NT2/D1 (cell line): ENCODE data around the gene HSD17B2.

Experiments
- DNase-seq: peaks from one replicate; pipeline ENCODE4 v3.0.0-alpha.2; 2011; ENCODE audit warnings: low read depth, low spot score
- H3K27me3 ChIP-seq: 2 replicates; pipeline ENCODE4 v1.6.0; 2011; ENCODE audit warnings: mild to moderate bottlenecking; ENCODE audit not compliant: insufficient read length, insufficient read depth
- H3K36me3 ChIP-seq: 2 replicates; pipeline ENCODE4 v1.6.1; 2011; ENCODE audit warnings: mild to moderate bottlenecking, low read length, mixed read lengths; ENCODE audit not compliant: insufficient read depth, insufficient read length
- H3K4me1 ChIP-seq: 2 replicates; pipeline ENCODE4 v1.5.1; 2011; ENCODE audit not compliant: insufficient read depth, insufficient read length
- H3K4me3 ChIP-seq: 2 replicates; pipeline ENCODE4 v1.5.1; 2011; ENCODE audit warnings: low read depth; ENCODE audit not compliant: insufficient read length
- H3K9ac ChIP-seq: 2 replicates; pipeline ENCODE4 v1.6.0; 2011; ENCODE audit warnings: low read depth; ENCODE audit not compliant: insufficient read length
- H3K9me3 ChIP-seq: 2 replicates; pipeline ENCODE4 v1.5.1; 2011; ENCODE audit warnings: mild to moderate bottlenecking, low read length; ENCODE audit not compliant: insufficient read depth
- SUZ12 ChIP-seq: IDR thresholded peaks from 2 replicates; pipeline ENCODE4 v1.6.1; 2011; ENCODE audit not compliant: insufficient read length, insufficient read depth; ENCODE audit errors: extremely low read depth
- YY1 ChIP-seq: IDR thresholded peaks from 2 replicates; pipeline ENCODE4 v1.6.1; 2011; ENCODE audit not compliant: insufficient read length, insufficient read depth
- ZNF274 ChIP-seq: IDR thresholded peaks from 2 replicates; pipeline ENCODE4 v1.6.1; 2011; ENCODE audit warnings: mild to moderate bottlenecking, low read depth, low read length

Gene HSD17B2

DNA sequence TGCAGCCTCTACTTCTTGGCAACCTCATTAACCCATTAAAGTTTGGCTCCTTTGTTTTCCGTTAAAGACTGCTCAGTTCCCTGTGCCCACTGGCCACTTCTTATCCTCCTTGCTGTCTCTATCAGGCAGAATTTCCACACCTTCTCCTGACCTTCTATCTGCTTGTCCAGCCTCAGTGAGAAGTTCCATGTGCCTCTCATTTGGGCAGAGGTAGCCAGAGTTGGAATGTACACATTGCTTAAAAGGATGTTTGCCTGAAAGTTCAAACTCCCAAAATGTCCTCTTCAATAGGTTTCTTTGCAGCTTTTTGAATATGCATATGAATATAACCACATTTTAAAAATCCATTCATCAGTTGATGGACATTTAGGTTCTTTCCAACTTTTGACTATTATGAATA is 47.0 kb downstream of the HSD17B2 start:
- H3K4me1 ChIP-seq = no peaks in the 10 kb centered on the region
- no peak overlapping the region for H3K4me3 ChIP-seq
- H3K27me3 ChIP-seq = no peaks in the 10 kb centered on the region
- no peaks in the 10 kb centered on the region for H3K36me3 ChIP-seq
- TF ChIP-seq YY1 (no peak), ZNF274 (no peak), SUZ12 (no peak)
- H3K9ac ChIP-seq = no peak overlapping the region
- no peak for DNase-seq
- no peaks in the 10 kb centered on the region for H3K9me3 ChIP-seq

- no peaks in the 10 kb centered on the region for H3K27me3 ChIP-seq
- no peaks in the 10 kb centered on the region for H3K36me3 ChIP-seq
- no peaks in the 10 kb centered on the region for H3K9me3 ChIP-seq
- no peak overlapping the region for H3K9ac ChIP-seq
- no peak for DNase-seq
- H3K4me1 ChIP-seq = no peaks in the 10 kb centered on the region
- no peak overlapping the region for H3K4me3 ChIP-seq
- no peak for TF ChIP-seq YY1
- no peak for TF ChIP-seq SUZ12
Measured at GRCh38 chr16:82082543-82083244, 47.6 kb downstream of the HSD17B2 start.

DNA sequence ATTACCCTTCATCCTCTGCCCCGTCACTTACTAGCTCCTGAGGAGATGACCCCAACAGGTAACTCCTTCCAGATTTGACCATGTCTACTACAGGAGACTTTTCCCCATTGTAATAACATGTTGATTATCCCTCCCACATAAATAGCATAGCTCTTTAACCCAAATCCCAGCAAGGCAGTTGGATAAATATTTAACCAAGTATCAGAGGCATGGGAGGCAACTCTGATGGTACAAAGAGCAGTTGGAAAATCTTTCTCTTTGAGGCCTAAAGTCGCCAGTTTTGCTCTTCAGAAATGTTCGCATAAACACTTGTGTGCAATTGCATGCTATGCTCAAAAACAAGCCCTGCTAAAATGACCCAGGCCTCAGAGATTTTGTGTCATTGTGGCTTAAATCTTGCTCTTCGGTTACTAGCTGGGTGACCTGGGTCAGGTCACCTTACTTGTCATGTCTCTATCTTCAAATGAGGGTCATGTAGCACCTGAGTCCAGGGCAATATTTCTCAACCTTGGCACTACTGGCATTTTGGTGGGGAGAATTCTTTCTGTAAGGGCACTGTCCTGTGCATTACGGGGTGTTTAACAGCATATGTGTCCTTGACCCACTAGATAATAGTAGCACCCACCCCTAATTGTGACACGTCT is 48.8 kb downstream of the HSD17B2 start:
- DNase-seq = no peak
- no peaks in the 10 kb centered on the region for H3K27me3 ChIP-seq
- no peak overlapping the region for H3K9ac ChIP-seq
- no peak for TF ChIP-seq ZNF274
- TF ChIP-seq YY1 = no peak
- TF ChIP-seq SUZ12 = no peak
- no peaks in the 10 kb centered on the region for H3K9me3 ChIP-seq
- no peaks in the 10 kb centered on the region for H3K4me1 ChIP-seq
- no peaks in the 10 kb centered on the region for H3K36me3 ChIP-seq
- no peak overlapping the region for H3K4me3 ChIP-seq

DNA sequence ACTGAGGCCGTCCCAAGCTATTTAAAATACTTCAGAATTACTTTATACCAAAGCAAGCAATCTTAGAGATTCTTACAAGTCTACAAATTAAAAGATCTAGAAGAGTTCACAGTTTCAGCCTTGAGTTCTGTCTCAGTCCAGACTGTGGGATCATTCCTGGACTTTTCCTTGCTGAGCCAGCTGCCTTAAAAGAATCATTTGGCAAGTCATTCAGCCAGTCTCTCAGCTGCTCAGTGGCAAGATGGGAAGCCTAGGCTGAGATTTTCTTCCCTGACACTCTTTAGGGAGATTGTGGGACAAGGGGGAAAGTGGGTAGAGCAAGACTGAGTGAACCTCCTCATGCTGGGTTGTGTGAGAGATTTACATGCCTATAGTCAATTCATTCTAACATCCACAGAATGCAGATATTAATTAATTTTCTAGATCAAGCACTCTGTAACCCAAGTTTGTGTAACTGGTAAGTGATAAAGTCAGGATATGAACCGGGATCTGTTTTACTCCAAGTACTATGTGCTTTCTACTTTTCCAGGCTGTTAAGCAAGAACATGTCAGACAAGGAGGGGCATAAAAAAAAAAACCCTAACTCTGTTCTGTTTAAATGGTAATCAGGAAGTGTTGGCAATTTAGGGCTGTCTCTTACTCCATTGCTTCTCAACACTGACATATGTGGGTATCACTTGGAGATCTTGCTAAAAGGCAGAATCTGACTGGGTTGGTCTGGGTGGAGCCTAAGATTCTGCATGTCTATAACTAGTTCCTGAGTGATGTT is 50.1 kb downstream of the HSD17B2 start:
- Histone ChIP-seq H3K9ac (no peak overlapping the region), H3K9me3 (no peaks in the 10 kb centered on the region), H3K27me3 (no peaks in the 10 kb centered on the region), H3K4me1 (no peaks in the 10 kb centered on the region), H3K4me3 (no peak overlapping the region), H3K36me3 (no peaks in the 10 kb centered on the region)
- no peak for DNase-seq
- TF ChIP-seq SUZ12 = no peak
- no peak for TF ChIP-seq YY1
- TF ChIP-seq ZNF274 = no peak

DNA sequence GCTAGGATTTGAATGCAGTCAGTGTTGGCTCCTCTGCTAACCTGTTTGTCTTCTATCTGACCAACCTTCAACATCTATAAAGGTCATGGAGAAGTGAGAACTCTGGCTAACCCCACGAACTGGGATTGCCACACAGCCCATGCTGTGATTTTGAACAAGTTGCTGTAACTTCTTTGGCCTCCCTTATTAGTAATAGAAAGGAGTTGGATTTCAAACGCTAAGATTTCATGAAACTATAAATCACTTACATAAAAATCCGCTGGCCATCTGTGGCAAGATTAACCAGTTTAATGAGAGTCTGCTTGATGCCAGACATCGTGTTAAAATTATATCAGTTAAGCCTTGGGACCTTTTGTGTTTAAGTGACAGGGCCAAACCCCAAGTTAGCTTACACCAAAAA is 53.4 kb downstream of the HSD17B2 start:
- Histone ChIP-seq H3K9ac (no peak overlapping the region), H3K36me3 (no peaks in the 10 kb centered on the region), H3K4me3 (no peak overlapping the region), H3K27me3 (no peaks in the 10 kb centered on the region), H3K4me1 (no peaks in the 10 kb centered on the region), H3K9me3 (no peaks in the 10 kb centered on the region)
- no peak for DNase-seq
- TF ChIP-seq SUZ12 (no peak), ZNF274 (no peak), YY1 (no peak)

DNA sequence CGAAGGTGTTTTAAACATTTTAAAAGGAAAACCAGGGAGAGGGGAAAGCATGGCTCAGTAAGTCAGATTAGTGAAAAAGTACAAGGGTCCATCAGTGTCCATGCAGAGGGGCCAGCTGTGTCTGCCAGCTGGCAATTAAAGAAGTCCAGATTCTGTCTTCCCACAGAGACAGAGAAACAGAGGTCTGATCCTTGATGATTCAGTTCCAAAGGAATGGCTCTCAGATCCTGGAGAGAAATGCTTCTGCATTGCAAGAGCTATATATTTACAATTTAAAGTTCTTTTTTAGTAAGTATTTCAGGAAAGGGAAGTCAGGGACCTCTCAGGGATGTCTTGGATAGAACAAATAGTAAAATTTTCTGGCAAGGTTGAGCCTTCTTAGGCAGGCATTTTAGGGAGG is 56.2 kb downstream of the HSD17B2 start:
- Histone ChIP-seq H3K9me3 (no peaks in the 10 kb centered on the region), H3K4me1 (no peaks in the 10 kb centered on the region), H3K36me3 (no peaks in the 10 kb centered on the region), H3K27me3 (no peaks in the 10 kb centered on the region), H3K9ac (no peak overlapping the region), H3K4me3 (no peak overlapping the region)
- TF ChIP-seq YY1 (no peak), ZNF274 (no peak), SUZ12 (no peak)
- DNase-seq = no peak

DNA sequence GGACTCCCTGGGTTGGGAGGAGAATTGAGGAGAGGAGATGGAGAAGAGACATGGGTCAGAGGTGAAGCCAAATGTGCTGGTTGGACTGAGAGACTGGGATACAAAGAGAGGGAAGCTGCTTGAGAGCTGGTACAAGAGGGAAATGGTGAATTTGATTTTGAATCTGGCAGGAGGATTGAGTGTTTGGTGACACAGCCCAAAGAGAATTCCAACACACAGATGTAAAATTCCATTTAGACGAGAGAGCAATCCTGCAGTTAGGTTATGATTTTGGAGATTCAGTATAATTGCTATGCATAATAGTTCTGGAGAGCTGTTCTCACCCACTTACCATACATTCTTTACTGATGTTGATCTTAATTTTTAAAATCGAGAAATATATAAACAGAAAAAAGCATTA is 57.7 kb downstream of the HSD17B2 start:
- Histone ChIP-seq H3K36me3 (no peaks in the 10 kb centered on the region), H3K9me3 (no peaks in the 10 kb centered on the region), H3K27me3 (no peaks in the 10 kb centered on the region), H3K9ac (no peak overlapping the region), H3K4me3 (no peak overlapping the region), H3K4me1 (no peaks in the 10 kb centered on the region)
- no peak for DNase-seq
- TF ChIP-seq SUZ12 = no peak
- no peak for TF ChIP-seq YY1
- TF ChIP-seq ZNF274 = no peak
